Adipose tissue (tissue), 3 donors: Measurements from ENCODE around the gene SHB. TPM values are rescaled to one million over a fixed set of nuclear protein-coding genes. Genes with fewer than 3 reads are reported as not detected.
"Not testable (repeated sequence)": the region's sequence is repeated elsewhere in the genome, so short reads cannot be mapped to it uniquely, and the experiment has no call there.

Experiments used
- H3K27ac ChIP-seq: one replicate; pipeline ENCODE4 v1.5.1; 2013; ENCODE audit warnings: low read depth, low read length
- WGBS, 3 donors: extraction: QIAGEN DNeasy Blood & Tissue Kit; methylation state at CpG; one replicate each; pipeline ENCODE4 v1.1.7; 2013; 5-methylcytosine and 5-hydroxymethylcytosine counted together
- polyA plus RNA-seq, 3 donors: library from polyadenylated mRNA; stranded (reverse); fragments of 200-250 nt; gene quantifications; one replicate each; pipeline ENCODE4 v1.2.3, GENCODE V29; 2013
- donor health status: healthy with polysubstance abuse.
- donor health status: Bipolar disorder and iron deficiency.
- donor health status: healthy.

Gene SHB
- polyA plus RNA-seq, 3 donors = 3.5 to 18.9 (median 8.4) TPM

- 96 to 97% (median 97%) methylated on average over 13 to 16 of the region's 17 CpGs for WGBS, 3 donors
- not testable (repeated sequence) for H3K27ac ChIP-seq
Measured at GRCh38 chr9:37891042-37891441, 178.0 kb downstream of the SHB start.

- no peak overlapping the region for H3K27ac ChIP-seq
Measured at GRCh38 chr9:37889536-37889935, 179.5 kb downstream of the SHB start.

- not testable (repeated sequence) for H3K27ac ChIP-seq
- 66 to 91% (median 68%) methylated on average over 10 to 11 of the region's 11 CpGs for WGBS, 3 donors
Measured at GRCh38 chr9:37887977-37888583, 180.9 kb downstream of the SHB start.

GRCh38 chr9:37880916-37881479 lies 188.0 kb downstream of the SHB start:
- no peak overlapping the region for H3K27ac ChIP-seq
- WGBS, 3 donors = 92 to 96% (median 93%) methylated on average over 2 of the region's 2 CpGs

- no peak overlapping the region for H3K27ac ChIP-seq
- WGBS, 3 donors = 74 to 84% (median 82%) methylated on average over 1 of the region's 1 CpG
Measured at GRCh38 chr9:37876376-37876775, 192.7 kb downstream of the SHB start.

- no peak overlapping the region for H3K27ac ChIP-seq
- 93 to 97% (median 95%) methylated on average over 2 of the region's 2 CpGs for WGBS, 3 donors
Measured at GRCh38 chr9:37873955-37874354, 195.1 kb downstream of the SHB start.

GRCh38 chr9:37870799-37871176 lies 198.2 kb downstream of the SHB start:
- WGBS, 3 donors = 70 to 86% (median 82%) methylated on average over 5 of the region's 5 CpGs
- H3K27ac ChIP-seq = no peak overlapping the region

GRCh38 chr9:37870081-37870798 lies 198.8 kb downstream of the SHB start:
- WGBS, 3 donors = 95 to 98% (median 96%) methylated on average over 5 of the region's 5 CpGs
- no peak overlapping the region for H3K27ac ChIP-seq

Other genes with a start within 250 kb of the SHB start
- gene SLC25A51, start 165.1 kb downstream of the SHB start, polyA plus RNA-seq = 10 to 100 TPM in 2 of 3 donors, 1 to 10 TPM in 1; 7.5 to 17.7 (median 12.1) TPM